ENCODE data around the gene PACRG.

Gene PACRG

GRCh38 chr6:163123098-163123497, 395.3 kb downstream of the PACRG start:
- no peaks in the 10 kb centered on the region for H3K9me2 ChIP-seq (replicated peaks; ENCODE audit: insufficient read depth, low read length)
- H3K79me2 ChIP-seq (ENCODE audit: insufficient read depth, low read length), result no peaks in the 10 kb centered on the region
- no peak overlapping the region for H2AFZ ChIP-seq (ENCODE audit: low read depth, low read length, severe bottlenecking)
- no peak overlapping the region for H3K4me3 ChIP-seq (ENCODE audit: insufficient read depth, low read length, poor library complexity, severe bottlenecking)
- H3K9me3 ChIP-seq (ENCODE audit: insufficient read depth, low read length), result no peaks in the 10 kb centered on the region
- no peak for TF ChIP-seq CTCF (IDR thresholded peaks at IDR 0.05; ENCODE audit: insufficient read depth, low read length, poor library complexity, severe bottlenecking)
- no peak for TF ChIP-seq EZH2phosphoT487 (conservative IDR thresholded peaks at IDR 0.05; ENCODE audit: low read length)
- no peaks in the 10 kb centered on the region for H4K20me1 ChIP-seq (ENCODE audit: low read depth, low read length)
- no peaks in the 10 kb centered on the region for H3K27me3 ChIP-seq (ENCODE audit: low read length)
- H3K27ac ChIP-seq (ENCODE audit: low read depth, low read length), result no peak overlapping the region
- H3F3A ChIP-seq (ENCODE audit: insufficient read depth), result no peaks in the 10 kb centered on the region
- H3K36me3 ChIP-seq (ENCODE audit: low read length), result no peaks in the 10 kb centered on the region
- no peak overlapping the region for H3K9ac ChIP-seq (ENCODE audit: low read length)
- no peak overlapping the region for H3K4me2 ChIP-seq (ENCODE audit: low read depth, low read length, poor library complexity, severe bottlenecking)

GRCh38 chr6:163126741-163127140, 399.0 kb downstream of the PACRG start:
- no peaks in the 10 kb centered on the region for H3F3A ChIP-seq (ENCODE audit: insufficient read depth)
- no peak overlapping the region for H2AFZ ChIP-seq (ENCODE audit: low read depth, low read length, severe bottlenecking)
- H3K9me2 ChIP-seq (replicated peaks; ENCODE audit: insufficient read depth, low read length), result no peaks in the 10 kb centered on the region
- no peak overlapping the region for H3K4me3 ChIP-seq (ENCODE audit: insufficient read depth, low read length, poor library complexity, severe bottlenecking)
- H3K4me2 ChIP-seq (ENCODE audit: low read depth, low read length, poor library complexity, severe bottlenecking), result no peak overlapping the region
- TF ChIP-seq EZH2phosphoT487 (conservative IDR thresholded peaks at IDR 0.05; ENCODE audit: low read length) (no peak), CTCF (IDR thresholded peaks at IDR 0.05; ENCODE audit: insufficient read depth, low read length, poor library complexity, severe bottlenecking) (no peak)
- no peak overlapping the region for H3K9ac ChIP-seq (ENCODE audit: low read length)
- no peaks in the 10 kb centered on the region for H3K79me2 ChIP-seq (ENCODE audit: insufficient read depth, low read length)
- no peak overlapping the region for H3K27ac ChIP-seq (ENCODE audit: low read depth, low read length)
- H3K27me3 ChIP-seq (ENCODE audit: low read length), result no peaks in the 10 kb centered on the region
- H4K20me1 ChIP-seq (ENCODE audit: low read depth, low read length), result no peaks in the 10 kb centered on the region
- H3K9me3 ChIP-seq (ENCODE audit: insufficient read depth, low read length), result no peaks in the 10 kb centered on the region
- no peaks in the 10 kb centered on the region for H3K36me3 ChIP-seq (ENCODE audit: low read length)

- Histone ChIP-seq H3K4me2 (ENCODE audit: low read depth, low read length, poor library complexity, severe bottlenecking) (no peak overlapping the region), H3K4me3 (ENCODE audit: insufficient read depth, low read length, poor library complexity, severe bottlenecking) (no peak overlapping the region), H2AFZ (ENCODE audit: low read depth, low read length, severe bottlenecking) (no peak overlapping the region), H3K27ac (ENCODE audit: low read depth, low read length) (no peak overlapping the region), H3K36me3 (ENCODE audit: low read length) (no peaks in the 10 kb centered on the region), H3K9me3 (ENCODE audit: insufficient read depth, low read length) (no peaks in the 10 kb centered on the region), H3K79me2 (ENCODE audit: insufficient read depth, low read length) (no peaks in the 10 kb centered on the region), H3K9ac (ENCODE audit: low read length) (no peak overlapping the region), H3K9me2 (replicated peaks; ENCODE audit: insufficient read depth, low read length) (no peaks in the 10 kb centered on the region), H4K20me1 (ENCODE audit: low read depth, low read length) (no peaks in the 10 kb centered on the region), H3K27me3 (ENCODE audit: low read length) (no peaks in the 10 kb centered on the region), H3F3A (ENCODE audit: insufficient read depth) (no peaks in the 10 kb centered on the region)
- TF ChIP-seq EZH2phosphoT487 (conservative IDR thresholded peaks at IDR 0.05; ENCODE audit: low read length), result no peak
Observed at GRCh38 chr6:163127587-163127986, 399.8 kb downstream of the PACRG start.

- no peaks in the 10 kb centered on the region for H3K36me3 ChIP-seq (ENCODE audit: low read length)
- H3K79me2 ChIP-seq (ENCODE audit: insufficient read depth, low read length), result no peaks in the 10 kb centered on the region
- no peaks in the 10 kb centered on the region for H4K20me1 ChIP-seq (ENCODE audit: low read depth, low read length)
- no peak overlapping the region for H3K27ac ChIP-seq (ENCODE audit: low read depth, low read length)
- H3K9me3 ChIP-seq (ENCODE audit: insufficient read depth, low read length), result no peaks in the 10 kb centered on the region
- no peak overlapping the region for H3K4me3 ChIP-seq (ENCODE audit: insufficient read depth, low read length, poor library complexity, severe bottlenecking)
- H3K9me2 ChIP-seq (replicated peaks; ENCODE audit: insufficient read depth, low read length), result no peaks in the 10 kb centered on the region
- TF ChIP-seq EZH2phosphoT487 (conservative IDR thresholded peaks at IDR 0.05; ENCODE audit: low read length), result no peak
- TF ChIP-seq CTCF (IDR thresholded peaks at IDR 0.05; ENCODE audit: insufficient read depth, low read length, poor library complexity, severe bottlenecking), result no peak
- no peaks in the 10 kb centered on the region for H3F3A ChIP-seq (ENCODE audit: insufficient read depth)
- no peak overlapping the region for H2AFZ ChIP-seq (ENCODE audit: low read depth, low read length, severe bottlenecking)
- H3K4me2 ChIP-seq (ENCODE audit: low read depth, low read length, poor library complexity, severe bottlenecking), result no peak overlapping the region
- no peaks in the 10 kb centered on the region for H3K27me3 ChIP-seq (ENCODE audit: low read length)
- H3K9ac ChIP-seq (ENCODE audit: low read length), result no peak overlapping the region
Observed at GRCh38 chr6:163128324-163128723, 400.6 kb downstream of the PACRG start.
